ENCODE data around the gene TBC1D9. TPM values are rescaled to one million over a fixed set of nuclear protein-coding genes. Genes with fewer than 3 reads are reported as not detected.

TBC1D9 gene
- polyA plus RNA-seq, 2 of the 4 experiments (the other 2 are of a cell fraction): 5.6 to 11.8 TPM

- ChIA-PET POLR2A (interaction anchor here (0.7 kb wide), 1 partner anchor 122 kb away, joined by 3 read pairs; no protein-coding TSS in a partner anchor), CTCF (interaction anchor here (0.6 kb wide), 1 partner anchor 74 kb away, joined by 3 read pairs; no protein-coding TSS in a partner anchor)
- Histone ChIP-seq H3K4me3 (no peak overlapping the region), H3K9me3 (no peaks in the 10 kb centered on the region), H3K4me2 (no peak overlapping the region), H3K27ac (no peak overlapping the region), H3K4me1 (peaks cover 8% of the 10 kb centered on the region; the same call in 1 of the 3 replicates)
- FAIRE-seq: no peak
- no peak for DNase-seq (ENCODE audit: low read depth in 1 of 2, low spot score in 1 of 2)
- 91% methylated on average over 6 of the region's 6 CpGs for WGBS (ENCODE audit: missing lambda C conversion rate)
- no peak for ATAC-seq
- TF ChIP-seq RAD21 (conservative IDR thresholded peaks at IDR 0.05 in 1 of 2, IDR thresholded peaks at IDR 0.05 in 1 of 2) (no peak), BCL3 (IDR thresholded peaks at IDR 0.05) (no peak), MAX (IDR thresholded peaks at IDR 0.05) (no peak)
These were observed 67.2 kb downstream of the TBC1D9 start for GRCh38 chr4:140688711-140689598.

DNA sequence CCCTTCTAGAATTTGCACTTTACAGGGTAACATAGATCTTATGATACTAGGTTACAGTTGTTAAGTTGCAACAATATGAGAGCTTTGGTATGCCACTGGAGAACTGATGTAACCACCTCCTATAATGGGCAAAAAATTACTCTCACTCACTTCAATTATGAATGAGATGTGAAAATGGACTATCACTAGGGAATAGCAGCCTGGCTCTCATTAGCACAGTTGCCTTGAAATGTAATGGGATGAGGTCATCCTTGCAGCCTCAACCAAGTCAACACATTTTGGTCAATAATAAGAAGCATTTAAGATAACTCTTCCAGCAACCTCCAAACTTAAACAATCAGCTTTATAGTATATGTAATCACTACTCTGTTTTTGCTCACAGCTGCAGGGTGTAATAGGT lies 69.4 kb downstream of the TBC1D9 start:
- CTCF ChIA-PET: interaction anchor here (1.0 kb wide), 1 partner anchor 70 kb away, joined by 3 read pairs; no protein-coding TSS in a partner anchor
- ATAC-seq (no peak), DNase-seq (ENCODE audit: low read depth in 1 of 2, low spot score in 1 of 2) (no peak), FAIRE-seq (no peak)
- Histone ChIP-seq H3K27ac (no peak overlapping the region), H3K4me2 (no peak overlapping the region), H3K4me1 (peaks cover 4% of the 10 kb centered on the region; the same call in 1 of the 3 replicates), H3K9me3 (no peaks in the 10 kb centered on the region), H3K4me3 (no peak overlapping the region)
- POLR2A ChIA-PET: no interaction called here
- TF ChIP-seq KDM1A (IDR thresholded peaks at IDR 0.05; ENCODE audit: low read depth): no peak
- no peak for TF ChIP-seq EHF (CRISPR knock-in tag; IDR thresholded peaks at IDR 0.05)
- TF ChIP-seq BCL3 (IDR thresholded peaks at IDR 0.05): no peak
- no peak for TF ChIP-seq HOXA7 (CRISPR knock-in tag; IDR thresholded peaks at IDR 0.05)
- TF ChIP-seq ZC3H11A (IDR thresholded peaks at IDR 0.05): no peak
- no peak for TF ChIP-seq JUN (IDR thresholded peaks at IDR 0.05)
- no peak for TF ChIP-seq SREBF2 (IDR thresholded peaks at IDR 0.05)
- TF ChIP-seq RNF2 (IDR thresholded peaks at IDR 0.05; ENCODE audit: borderline replicate concordance, low read depth): no peak
- TF ChIP-seq PBX3 (IDR thresholded peaks at IDR 0.05): no peak

DNA sequence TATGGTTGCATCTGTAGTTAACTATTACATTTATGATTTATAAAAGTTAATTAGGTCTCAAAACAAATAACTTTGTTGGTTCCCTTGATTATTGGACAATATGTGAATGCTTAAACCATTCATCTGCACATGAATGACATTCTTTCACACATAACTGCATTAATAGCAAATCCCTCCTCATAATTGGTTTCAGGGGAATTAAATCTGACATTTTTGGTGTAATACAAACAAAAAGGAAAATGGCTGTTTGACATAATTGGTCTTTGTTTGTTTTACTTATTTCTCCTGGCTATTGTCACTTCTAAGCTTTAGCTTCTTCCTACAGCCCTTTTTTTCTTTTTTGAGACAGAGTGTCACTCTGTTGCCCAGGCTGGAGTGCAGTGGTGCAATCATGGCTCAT lies 71.9 kb downstream of the TBC1D9 start:
- CTCF ChIA-PET: no interaction called here

More for the DNA sequence above, 71.9 kb downstream of the TBC1D9 start:
- H3K9me3 ChIP-seq: no peaks in the 10 kb centered on the region
- no peaks in the 10 kb centered on the region; the same call in 2 of the 3 replicates for H3K4me1 ChIP-seq
- no peak for TF ChIP-seq TP53 (CRISPR knock-in tag; IDR thresholded peaks at IDR 0.05)
- TF ChIP-seq, protein P1, sequence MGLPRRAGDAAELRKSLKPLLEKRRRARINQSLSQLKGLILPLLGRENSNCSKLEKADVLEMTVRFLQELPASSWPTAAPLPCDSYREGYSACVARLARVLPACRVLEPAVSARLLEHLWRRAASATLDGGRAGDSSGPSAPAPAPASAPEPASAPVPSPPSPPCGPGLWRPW (IDR thresholded peaks at IDR 0.05): no peak
- TF ChIP-seq BCL3 (IDR thresholded peaks at IDR 0.05): no peak
- no peak for TF ChIP-seq MYC (IDR thresholded peaks at IDR 0.05; ENCODE audit: borderline replicate concordance, low read length)
- no peak for TF ChIP-seq HOXB5 (CRISPR knock-in tag; IDR thresholded peaks at IDR 0.05)
- no peak for TF ChIP-seq RNF2 (IDR thresholded peaks at IDR 0.05; ENCODE audit: borderline replicate concordance, low read depth)
- TF ChIP-seq SMC3 (IDR thresholded peaks at IDR 0.05): no peak
- POLR2A ChIA-PET: no interaction called here
- H3K4me2 ChIP-seq: no peak overlapping the region
- no peak overlapping the region for H3K27ac ChIP-seq
- ATAC-seq: no peak
- DNase-seq (ENCODE audit: low read depth in 1 of 2, low spot score in 1 of 2): no peak
- no peak overlapping the region for H3K4me3 ChIP-seq
- FAIRE-seq: no peak
